IPS-15b (cell line): Measurements from ENCODE around the gene PIPOX.
"Not testable (repeated sequence)": the region's sequence is repeated elsewhere in the genome, so short reads cannot be mapped to it uniquely, and the experiment has no call there.

Source experiments
- H3K27me3 ChIP-seq: one replicate; pipeline ENCODE4 v1.6.1; 2013; ENCODE audit warnings: low read length; ENCODE audit not compliant: control insufficient read depth, insufficient read depth
- H3K36me3 ChIP-seq: one replicate; pipeline ENCODE4 v1.6.1; 2013; ENCODE audit warnings: low read length; ENCODE audit not compliant: control insufficient read depth, insufficient read depth
- H3K4me1 ChIP-seq: one replicate; pipeline ENCODE4 v1.6.1; 2013; ENCODE audit warnings: mild to moderate bottlenecking, low read length; ENCODE audit not compliant: control insufficient read depth, insufficient read depth
- H3K4me3 ChIP-seq: one replicate; pipeline ENCODE4 v1.5.1; 2013; ENCODE audit warnings: low read depth, low read length
- H3K9ac ChIP-seq: one replicate; pipeline ENCODE4 v1.6.1; 2013; ENCODE audit warnings: low read depth, mild to moderate bottlenecking, low read length
- H3K9me3 ChIP-seq: one replicate; pipeline ENCODE4 v1.6.1; 2013; ENCODE audit warnings: mild to moderate bottlenecking, low read length; ENCODE audit not compliant: control insufficient read depth, insufficient read depth

PIPOX gene

DNA sequence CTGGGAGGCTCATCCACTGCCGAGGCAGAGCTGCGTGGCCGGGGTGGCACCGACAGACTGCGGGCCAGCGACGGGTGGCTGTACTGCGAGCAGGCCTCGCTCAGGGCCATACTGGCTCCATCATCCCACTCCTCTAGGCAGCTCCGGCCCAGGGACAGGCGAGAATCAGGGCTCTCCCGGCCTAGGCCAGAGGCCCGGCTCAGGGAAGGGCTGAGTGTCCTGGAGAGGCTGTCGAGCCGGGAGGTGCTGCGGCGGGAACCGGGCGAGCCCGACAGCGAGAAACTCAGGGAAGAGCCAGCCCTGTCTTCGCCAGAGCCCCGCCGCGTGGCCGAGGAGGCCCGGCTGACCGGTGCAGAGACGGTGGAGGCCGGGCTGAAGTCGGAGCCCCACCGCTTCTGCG is 37.4 kb downstream of the PIPOX start:
- no peak overlapping the region for H3K9ac ChIP-seq
- no peak overlapping the region for H3K4me3 ChIP-seq
- no peaks in the 10 kb centered on the region for H3K9me3 ChIP-seq
- no peaks in the 10 kb centered on the region for H3K27me3 ChIP-seq
- peaks cover 9% of the 10 kb centered on the region for H3K36me3 ChIP-seq
- peaks cover 11% of the 10 kb centered on the region for H3K4me1 ChIP-seq

DNA sequence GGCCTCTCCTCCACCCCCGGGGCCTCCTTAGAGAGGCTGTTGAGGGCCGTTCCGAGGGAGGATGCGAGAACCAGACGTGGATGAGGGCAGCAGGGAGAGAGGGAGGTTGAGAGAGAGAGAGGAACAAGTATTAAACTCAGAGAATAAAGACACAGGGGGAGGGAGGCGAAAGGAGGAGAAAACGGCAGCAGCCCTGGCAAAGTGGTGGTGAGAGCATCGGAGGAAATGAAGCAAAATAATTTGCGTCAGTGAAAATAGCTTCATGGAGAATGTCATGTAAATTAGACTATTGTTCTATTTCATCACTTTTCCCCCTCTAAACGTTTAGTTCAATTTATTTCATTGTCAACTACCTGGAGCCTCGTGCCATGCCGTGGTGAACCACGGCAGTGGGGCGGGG is 38.0 kb downstream of the PIPOX start:
- H3K9me3 ChIP-seq, result no peaks in the 10 kb centered on the region
- peaks cover 11% of the 10 kb centered on the region for H3K4me1 ChIP-seq
- H3K9ac ChIP-seq, result no peak overlapping the region
- H3K27me3 ChIP-seq, result no peaks in the 10 kb centered on the region
- H3K4me3 ChIP-seq, result no peak overlapping the region
- H3K36me3 ChIP-seq, result peaks cover 13% of the 10 kb centered on the region

DNA sequence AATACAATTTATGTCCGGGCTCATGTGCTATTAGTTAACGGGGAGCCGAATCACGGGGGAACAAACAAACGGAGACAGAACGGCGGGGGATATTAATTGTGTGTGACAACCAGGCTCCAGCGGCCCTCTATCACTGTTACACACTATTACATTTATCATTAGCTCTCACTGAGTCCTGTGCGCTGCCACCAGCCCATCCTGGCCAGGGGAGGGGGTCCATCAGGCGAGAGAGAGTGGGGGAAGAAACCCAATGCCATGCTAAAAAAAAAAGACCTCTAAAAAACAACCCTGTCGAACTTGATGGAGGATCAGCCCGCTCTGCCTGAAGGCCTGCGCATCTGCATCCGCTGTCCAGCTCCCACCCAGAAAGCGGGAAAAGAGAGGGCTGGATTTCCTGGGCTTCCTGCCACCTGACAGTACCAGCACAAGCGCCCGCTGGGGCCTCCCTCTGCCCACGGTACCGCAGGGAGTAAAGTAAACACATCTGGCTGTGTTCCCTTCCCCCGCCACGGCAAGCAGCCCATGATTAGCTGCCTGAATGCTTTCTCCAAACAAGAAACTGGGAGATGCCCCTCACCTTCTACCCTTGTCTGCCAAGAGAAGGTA is 41.7 kb downstream of the PIPOX start:
- Histone ChIP-seq H3K36me3 (peaks cover 22% of the 10 kb centered on the region), H3K9ac (no peak overlapping the region), H3K27me3 (no peaks in the 10 kb centered on the region), H3K4me3 (no peak overlapping the region), H3K4me1 (peaks cover 12% of the 10 kb centered on the region), H3K9me3 (no peaks in the 10 kb centered on the region)

DNA sequence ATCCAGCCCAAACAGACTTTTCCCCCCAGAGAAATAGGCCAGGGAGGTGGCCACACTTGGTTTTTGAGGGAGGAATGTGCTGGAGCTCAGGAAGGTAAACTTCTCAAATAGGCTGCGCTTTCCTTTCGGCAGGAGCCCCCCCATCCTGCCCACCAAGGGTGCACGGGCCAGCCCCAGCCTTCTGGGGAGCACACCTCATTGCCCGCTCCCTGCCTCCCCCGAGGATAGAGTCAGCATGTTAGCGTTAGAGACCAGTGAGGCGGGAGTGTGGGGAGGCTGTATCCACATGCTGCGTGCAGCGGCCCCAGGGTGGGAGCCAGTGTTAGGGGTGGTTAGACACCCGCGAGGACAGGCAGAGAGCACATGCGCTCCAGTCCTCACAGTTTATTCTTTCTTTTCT is 42.3 kb downstream of the PIPOX start:
- Histone ChIP-seq H3K36me3 (peaks cover 25% of the 10 kb centered on the region), H3K4me1 (peaks cover 12% of the 10 kb centered on the region), H3K9me3 (no peaks in the 10 kb centered on the region), H3K4me3 (no peak overlapping the region), H3K27me3 (no peaks in the 10 kb centered on the region), H3K9ac (no peak overlapping the region)

DNA sequence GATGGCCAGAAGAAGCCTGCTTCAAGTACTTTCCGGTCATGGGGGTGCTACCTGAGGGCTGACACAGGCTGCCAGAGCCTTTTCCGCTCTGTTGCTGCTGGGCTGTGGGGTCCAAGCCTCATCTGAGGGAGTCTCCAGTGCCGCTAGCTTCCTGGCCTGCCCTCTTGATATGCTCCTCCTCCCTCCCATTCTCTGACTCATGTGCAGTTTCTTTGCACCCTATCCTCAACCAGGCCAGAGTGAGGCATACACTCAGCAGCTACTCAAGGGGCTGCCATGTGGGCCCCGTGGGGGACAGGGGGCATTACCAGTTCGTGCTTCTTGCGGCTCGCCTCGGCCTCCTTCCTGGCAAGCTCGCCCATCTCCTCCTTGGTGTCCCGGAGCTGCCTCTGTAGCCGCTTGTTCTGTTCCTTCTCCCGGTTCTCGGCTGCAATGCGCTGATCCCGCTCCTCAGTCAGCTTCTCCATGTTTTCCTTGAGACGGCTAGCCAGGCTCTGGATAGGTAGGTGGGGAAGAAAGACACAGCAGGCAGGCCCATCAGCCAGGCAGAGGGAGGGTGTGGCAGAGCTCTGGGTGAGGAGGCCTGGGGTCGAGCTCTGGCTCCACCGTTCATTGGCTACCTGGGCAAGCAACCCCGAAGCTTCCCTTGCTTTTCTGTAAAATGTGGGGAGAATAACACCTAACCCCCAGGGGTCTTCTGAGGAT is 43.8 kb downstream of the PIPOX start:
- Histone ChIP-seq H3K9ac (no peak overlapping the region), H3K4me3 (no peak overlapping the region), H3K27me3 (no peaks in the 10 kb centered on the region), H3K36me3 (peaks cover 35% of the 10 kb centered on the region), H3K4me1 (peaks cover 12% of the 10 kb centered on the region), H3K9me3 (no peaks in the 10 kb centered on the region)

DNA sequence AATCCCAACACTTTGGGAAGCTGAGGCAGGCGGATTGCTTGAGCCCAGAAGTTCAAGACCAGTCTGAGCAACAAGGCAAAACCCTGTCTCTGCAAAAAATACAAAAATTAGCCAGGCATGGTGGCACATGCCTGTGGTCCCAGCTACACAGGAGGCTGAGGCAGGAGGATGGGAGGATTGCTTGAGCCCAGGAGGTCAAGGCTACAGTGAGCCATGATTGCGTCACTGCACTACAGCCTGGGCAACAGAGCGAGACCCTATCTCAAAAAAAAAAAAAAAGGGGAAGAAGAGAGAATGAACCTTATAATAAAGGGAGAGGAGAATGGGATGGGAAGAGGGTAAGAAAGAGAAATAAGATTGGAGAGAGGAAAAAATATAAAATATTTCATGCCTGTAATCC is 45.8 kb downstream of the PIPOX start:
- Histone ChIP-seq H3K4me1 (peaks cover 12% of the 10 kb centered on the region), H3K36me3 (peaks cover 51% of the 10 kb centered on the region)
- not testable (repeated sequence) for H3K9ac ChIP-seq

DNA sequence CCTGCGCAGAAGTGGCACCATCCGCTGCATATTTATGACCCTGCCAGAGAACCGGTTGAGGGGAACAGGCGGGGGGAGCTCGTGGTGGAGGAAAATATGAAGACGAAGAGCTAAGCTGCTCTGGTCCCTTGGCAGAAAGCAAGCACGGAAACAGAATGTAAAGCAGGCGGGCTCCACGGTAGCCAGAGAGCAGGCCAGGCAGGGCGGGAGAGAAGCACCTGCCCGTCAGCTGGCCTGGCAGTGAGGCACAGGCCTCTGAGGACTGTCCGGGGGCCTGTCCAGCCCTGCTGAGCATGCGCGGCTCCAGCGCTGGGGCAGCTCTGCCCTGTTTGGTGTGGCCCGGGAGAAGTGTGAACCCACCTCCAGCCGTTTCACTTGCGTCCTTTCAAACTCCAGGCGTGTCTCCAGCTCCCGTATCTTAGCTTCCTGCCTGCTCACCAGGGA is 46.7 kb downstream of the PIPOX start:
- Histone ChIP-seq H3K9ac (no peak overlapping the region), H3K27me3 (no peaks in the 10 kb centered on the region), H3K36me3 (peaks cover 57% of the 10 kb centered on the region), H3K9me3 (no peaks in the 10 kb centered on the region), H3K4me3 (no peak overlapping the region), H3K4me1 (peaks cover 11% of the 10 kb centered on the region)

More for the DNA sequence above, 45.8 kb downstream of the PIPOX start:
- H3K4me3 ChIP-seq, H3K27me3 ChIP-seq, H3K9me3 ChIP-seq: not testable (repeated sequence)

DNA sequence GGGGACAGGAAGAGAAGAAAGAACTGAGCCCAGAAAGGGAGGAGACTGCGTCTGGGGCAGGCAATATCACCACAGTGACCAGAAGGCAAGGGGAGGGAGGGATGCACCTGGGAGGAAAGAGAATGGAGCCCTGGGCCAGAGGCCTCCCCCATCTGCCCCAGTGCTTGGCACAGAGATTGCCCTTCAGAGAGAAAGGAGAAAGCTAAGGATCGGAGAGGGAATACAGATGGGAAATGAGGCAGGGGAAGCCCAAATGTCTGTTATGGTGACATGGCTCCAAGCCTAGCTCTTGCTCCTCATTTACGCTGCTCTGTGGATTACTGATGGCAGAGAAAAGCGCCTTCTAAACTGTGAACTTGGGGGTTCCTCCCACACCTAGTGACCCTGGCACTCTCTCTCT is 47.2 kb downstream of the PIPOX start:
- Histone ChIP-seq H3K36me3 (peaks cover 61% of the 10 kb centered on the region), H3K4me1 (peaks cover 7% of the 10 kb centered on the region)

DNA sequence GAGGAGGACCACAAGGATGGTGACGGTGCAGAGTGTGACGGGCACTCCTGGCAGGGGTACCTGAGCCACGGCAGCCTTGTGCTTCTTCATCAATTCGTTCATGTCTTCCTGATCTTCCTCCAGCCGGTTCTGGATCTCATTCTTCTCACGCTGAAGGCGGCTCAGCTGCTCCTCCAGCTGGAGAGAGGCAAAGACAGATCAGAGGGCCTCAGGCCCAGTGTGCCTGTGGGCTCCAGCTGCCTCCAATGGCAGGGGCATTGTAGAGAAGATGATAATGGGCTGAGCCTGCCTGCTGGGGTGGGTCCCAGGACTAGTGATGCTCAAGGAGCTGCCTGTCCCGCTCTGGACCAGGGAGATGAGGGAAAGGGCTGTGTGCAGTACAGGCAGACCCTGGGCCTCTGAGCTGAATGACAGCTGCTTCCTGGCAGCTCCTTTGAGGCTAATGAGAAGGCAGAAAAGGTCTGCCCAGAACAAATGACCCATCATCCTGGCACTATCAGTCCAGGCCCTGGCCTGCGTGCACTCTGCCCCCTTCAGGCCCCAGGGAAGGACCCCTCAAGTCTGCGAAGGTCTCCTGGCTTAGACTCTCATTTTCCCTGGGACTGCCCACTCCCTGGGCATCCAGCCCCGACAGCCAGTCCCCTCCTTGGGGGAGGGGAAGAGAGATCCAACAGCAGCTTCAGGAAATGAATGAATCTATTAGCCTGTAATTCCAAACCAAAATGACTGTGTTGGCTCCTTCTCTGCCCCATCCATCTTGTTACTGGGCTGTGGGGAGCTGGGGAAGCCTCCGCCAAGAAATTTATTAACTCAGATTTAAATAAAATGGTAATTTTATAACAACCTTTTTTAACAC is 48.0 kb downstream of the PIPOX start:
- Histone ChIP-seq H3K9me3 (no peaks in the 10 kb centered on the region), H3K9ac (no peak overlapping the region), H3K36me3 (peaks cover 59% of the 10 kb centered on the region)

More for the DNA sequence above, 47.2 kb downstream of the PIPOX start:
- Histone ChIP-seq H3K9me3 (no peaks in the 10 kb centered on the region), H3K9ac (no peak overlapping the region), H3K4me3 (no peak overlapping the region), H3K27me3 (no peaks in the 10 kb centered on the region)

DNA sequence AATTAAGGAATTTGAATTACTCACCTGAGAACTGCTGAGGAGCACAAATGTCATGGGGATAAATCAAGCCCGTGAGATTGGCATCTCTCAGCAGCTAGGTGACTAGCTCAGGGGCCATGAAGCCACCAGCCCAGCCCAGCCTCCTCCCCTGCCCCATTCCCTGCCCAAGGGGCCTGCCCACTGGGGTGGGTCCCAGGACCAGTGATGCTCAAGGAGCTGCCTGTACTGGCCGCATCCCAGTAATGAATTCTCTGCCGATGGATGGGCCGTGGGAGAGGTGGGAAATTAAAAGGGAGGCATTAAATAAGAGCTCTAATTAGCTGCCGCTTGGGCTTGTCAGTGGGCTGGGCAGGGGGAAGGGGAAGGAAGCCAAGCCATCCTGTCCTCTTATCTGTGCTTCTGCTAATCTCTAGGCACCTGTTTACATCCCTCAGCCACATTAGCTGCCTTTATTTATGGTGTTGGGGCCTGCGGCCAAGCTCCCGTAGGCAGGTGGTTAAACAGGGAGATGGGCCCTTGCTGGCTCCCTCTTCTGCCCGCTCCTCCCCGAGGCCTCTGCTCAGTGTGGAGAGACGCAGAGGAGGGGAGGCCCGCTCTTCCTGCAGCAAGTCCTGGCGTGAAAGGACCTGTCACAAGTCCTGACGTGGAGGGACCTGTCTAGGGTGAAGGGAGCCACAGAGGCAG is 48.8 kb downstream of the PIPOX start:
- Histone ChIP-seq H3K9me3 (no peaks in the 10 kb centered on the region), H3K36me3 (peaks cover 57% of the 10 kb centered on the region), H3K27me3 (no peaks in the 10 kb centered on the region), H3K4me1 (peaks cover 6% of the 10 kb centered on the region), H3K9ac (no peak overlapping the region), H3K4me3 (no peak overlapping the region)

More for the DNA sequence above, 48.0 kb downstream of the PIPOX start:
- H3K4me1 ChIP-seq, result peaks cover 6% of the 10 kb centered on the region
- no peak overlapping the region for H3K4me3 ChIP-seq
- no peaks in the 10 kb centered on the region for H3K27me3 ChIP-seq

DNA sequence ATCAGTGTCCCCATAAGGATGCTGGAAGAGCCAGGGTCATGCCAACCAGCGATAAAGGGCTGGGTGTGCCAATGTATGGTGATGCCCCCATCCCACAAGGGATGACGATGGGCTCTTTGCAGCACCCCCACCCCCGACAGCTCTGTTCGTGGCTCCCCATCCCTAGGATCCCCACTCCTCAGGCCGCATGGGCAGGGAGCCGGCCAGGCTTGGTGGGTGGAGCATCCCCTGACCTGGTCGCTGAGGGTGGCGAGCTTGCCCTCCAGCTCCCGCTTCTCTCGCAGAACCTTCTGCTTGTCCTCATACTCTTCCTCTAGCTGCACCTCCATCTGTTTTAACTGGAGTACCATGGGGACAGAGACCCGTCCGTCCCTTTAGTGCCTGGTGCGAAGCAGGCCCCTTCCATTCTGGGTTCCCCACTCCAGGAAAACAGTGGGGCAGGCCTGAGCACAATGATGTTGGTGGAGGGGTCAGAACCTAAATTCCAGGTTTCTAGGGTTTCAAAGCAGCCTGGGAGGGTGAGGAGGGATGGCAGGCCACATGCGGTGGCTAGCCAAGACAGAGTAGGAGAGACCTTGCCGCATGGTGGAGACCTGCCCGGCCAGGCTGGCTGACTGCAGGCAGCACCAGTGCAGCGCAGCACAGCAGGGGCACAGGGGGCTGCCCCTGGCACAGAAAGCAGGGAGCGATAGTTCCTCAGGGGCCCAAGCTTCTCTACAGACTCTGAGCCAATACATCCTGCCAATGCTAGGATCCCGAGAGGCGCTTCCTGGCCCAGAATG is 50.3 kb downstream of the PIPOX start:
- H3K4me1 ChIP-seq, result no peaks in the 10 kb centered on the region
- H3K9me3 ChIP-seq, result no peaks in the 10 kb centered on the region
- no peak overlapping the region for H3K4me3 ChIP-seq
- no peaks in the 10 kb centered on the region for H3K27me3 ChIP-seq
- no peak overlapping the region for H3K9ac ChIP-seq
- peaks cover 71% of the 10 kb centered on the region for H3K36me3 ChIP-seq
